A549 (cell line): Measurements from ENCODE around the gene IMPG2. TPM values are rescaled to one million over a fixed set of nuclear protein-coding genes. Genes with fewer than 3 reads are reported as not detected.

Experiments used
- ATAC-seq, 2 experiments: fragments of 200-7000 bp in 1 of 2; fragments of >200 bp in 1 of 2; cut with Nextera tagmentation in 1 of 2; cut with Tn5 transposase in 1 of 2; 3 replicates each; pipeline versions ENCODE4 v1.8.0 to v1.9.1; 2018 to 2020; ENCODE audit warnings: mild to moderate bottlenecking in 1 of 2, moderate library complexity in 1 of 2
- CTCF ChIA-PET: fragments of 300-600 bp; sonication (Branson Sonifier 250); formaldehyde crosslinking; extraction: SDS; loops from one replicate; lab custom pipeline; 2021; ENCODE audit warnings: antibody characterized with exemption, inconsistent platforms; lab: Yijun Ruan, JAX
- POLR2A ChIA-PET: fragments of 350-600 bp; formaldehyde crosslinking; extraction: SDS; loops from one replicate; lab custom pipeline; 2021; ENCODE audit warnings: antibody characterized with exemption, inconsistent platforms; lab: Yijun Ruan, JAX
- DNase-seq, 2 experiments: peaks; one replicate each; pipeline versions ENCODE4 v3.0.0 to v3.0.0-alpha.2; 2011 to 2016; ENCODE audit warnings: low read depth in 1 of 2, low spot score in 1 of 2
- FAIRE-seq: peaks from 2 replicates; lab custom pipeline; 2011; peaks lifted over from hg19 to GRCh38; lab: Jason Lieb, UNC
- H3K27ac ChIP-seq, 2 experiments: fragments of >200 bp; sonication (Bioruptor Twin); formaldehyde crosslinking; 3 replicates each; pipeline ENCODE4 v1.5.1; 2016 to 2017
- H3K4me1 ChIP-seq: fragments of >200 bp; sonication (Bioruptor Twin); formaldehyde crosslinking; 3 replicates; pipeline ENCODE4 v1.6.1; 2016
- H3K4me2 ChIP-seq: fragments of >200 bp; sonication (Bioruptor Twin); formaldehyde crosslinking; 3 replicates; pipeline ENCODE4 v1.6.1; 2016
- H3K4me3 ChIP-seq: fragments of >200 bp; sonication (Bioruptor Twin); formaldehyde crosslinking; 3 replicates; pipeline ENCODE4 v1.5.1; 2016
- H3K9me3 ChIP-seq: fragments of >200 bp; sonication (Bioruptor Twin); formaldehyde crosslinking; 3 replicates; pipeline ENCODE4 v1.6.1; 2016
- BHLHE40 ChIP-seq: IDR thresholded peaks from 2 replicates; pipeline ENCODE4 v1.6.1; 2012; ENCODE audit warnings: low read depth, low read length, inconsistent platforms
- CBX8 ChIP-seq: fragments of 200-600 bp; sonication (generic); IDR thresholded peaks from 2 replicates; pipeline ENCODE4 v1.6.1; 2016
- ESRRA ChIP-seq: fragments of 150-350 bp; IDR thresholded peaks from 2 replicates; pipeline ENCODE4 v1.6.1; 2014; ENCODE audit warnings: mild to moderate bottlenecking, low read length, borderline replicate concordance
- FOSL2 ChIP-seq, 2 experiments: fragments of 450-650 bp in 1 of 2; fragments of >200 bp in 1 of 2; sonication (Bioruptor Twin) in 1 of 2; formaldehyde crosslinking; IDR thresholded peaks; 2 replicates each; pipeline versions ENCODE4 v1.5.0 to v1.6.1; 2016 to 2020; ENCODE audit warnings: mild to moderate bottlenecking in 1 of 2, moderate library complexity in 1 of 2
- GATA3 ChIP-seq: IDR thresholded peaks from 2 replicates; pipeline ENCODE4 v1.6.1; 2012; ENCODE audit warnings: borderline replicate concordance
- HDAC2 ChIP-seq: fragments of 200-600 bp; sonication (generic); IDR thresholded peaks from 2 replicates; pipeline ENCODE4 v1.6.1; 2016
- JUN ChIP-seq, 2 experiments: fragments of >200 bp; sonication (Bioruptor Twin); formaldehyde crosslinking; IDR thresholded peaks; 2 replicates in 1 of 2; 3 replicates in 1 of 2; pipeline ENCODE4 v1.6.1; 2016 to 2017
- MYC ChIP-seq: IDR thresholded peaks from 2 replicates; pipeline ENCODE4 v1.6.1; 2012; ENCODE audit warnings: mild to moderate bottlenecking, inconsistent platforms, low read length, improper control_type of control experiment, borderline replicate concordance
- NFE2L2 ChIP-seq: fragments of 150-350 bp; conservative IDR thresholded peaks from 2 replicates; pipeline ENCODE4 v1.6.1; 2014; ENCODE audit warnings: low read length
- RNF2 ChIP-seq: fragments of 200-600 bp; sonication (generic); IDR thresholded peaks from 2 replicates; pipeline ENCODE4 v1.6.1; 2016; ENCODE audit warnings: low read depth, mild to moderate bottlenecking, antibody characterized with exemption, moderate library complexity, borderline replicate concordance
- TFCP2L1 ChIP-seq: fragments of 250-450 bp; sonication (Bioruptor Pico); IDR thresholded peaks from 2 replicates; pipeline ENCODE4 v1.5.0; 2021; ENCODE audit warnings: mild to moderate bottlenecking
- ZFP36 ChIP-seq: fragments of 450-650 bp; IDR thresholded peaks from 2 replicates; pipeline ENCODE4 v1.6.1; 2014; ENCODE audit warnings: borderline replicate concordance; ENCODE audit not compliant: partially characterized antibody
- ZSCAN20 ChIP-seq: fragments of 250-450 bp; sonication (Bioruptor Pico); IDR thresholded peaks from 2 replicates; pipeline ENCODE4 v1.8.0; 2022; ENCODE audit warnings: mild to moderate bottlenecking, moderate library complexity
- WGBS: methylation state at CpG from one replicate; pipeline ENCODE4 v1.1.6; 2017; ENCODE audit errors: missing lambda C conversion rate; 5-methylcytosine and 5-hydroxymethylcytosine counted together
- polyA plus RNA-seq, 4 experiments: library from polyadenylated mRNA; depleted of rRNA in 3 of 4; stranded (reverse); fragments of >200 nt; fragmentation: RNase III in 1 of 4; extraction: RNeasy Plus Mini Kit Qiagen cat#74134 plus additional on column Dnase treatment in 1 of 4; gene quantifications; 2 replicates in 3 of 4; 3 replicates in 1 of 4; pipeline ENCODE4 v1.2.3, GENCODE V29; 2011 to 2017
- TF ChIP-seq, protein P1 (sequence below): fragments of 450-650 bp; IDR thresholded peaks from 2 replicates; pipeline ENCODE4 v1.6.1; 2014; ENCODE audit warnings: antibody characterized with exemption
- TF ChIP-seq, protein P2 (sequence below): fragments of 250-450 bp; sonication (Bioruptor Pico); IDR thresholded peaks from 2 replicates; pipeline ENCODE4 v1.5.0; 2021; ENCODE audit warnings: mild to moderate bottlenecking, moderate library complexity, borderline replicate concordance
- TF ChIP-seq, protein P3 (sequence below): fragments of >200 bp; sonication (Bioruptor Twin); formaldehyde crosslinking; IDR thresholded peaks from 2 replicates; pipeline ENCODE4 v1.6.1; 2016
- TF ChIP-seq, protein P4 (sequence below): fragments of 250-450 bp; sonication (Bioruptor Pico); IDR thresholded peaks from 2 replicates; pipeline ENCODE4 v1.5.0; 2020; ENCODE audit warnings: low read depth, mild to moderate bottlenecking, moderate library complexity

The IMPG2 gene
- polyA plus RNA-seq, 2 of the 4 experiments (the other 2 are of a cell fraction): 0.03 to 0.05 TPM

DNA sequence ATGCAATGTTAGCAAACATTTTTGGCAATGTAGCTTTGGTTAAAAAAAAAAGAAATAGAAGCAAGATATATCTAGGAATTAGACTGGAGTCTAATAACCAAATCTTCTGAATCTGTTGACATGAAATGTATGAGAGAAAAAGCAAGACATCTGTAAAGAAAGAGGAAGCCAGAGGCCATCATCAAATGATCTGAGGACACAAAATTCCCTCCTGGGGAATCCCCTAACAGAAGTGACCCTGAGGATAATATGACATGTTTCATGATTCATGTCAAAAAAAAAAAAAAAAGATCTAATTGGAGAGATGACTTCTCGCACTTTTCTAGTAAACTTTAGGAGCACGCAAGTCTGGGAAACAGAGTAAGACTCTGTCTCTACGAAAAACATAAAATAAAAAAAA is 70.9 kb downstream of the IMPG2 start:
- ATAC-seq: no peak
- no peak for FAIRE-seq
- POLR2A ChIA-PET: no interaction called here
- Histone ChIP-seq H3K4me2 (no peak overlapping the region), H3K27ac (no peak overlapping the region), H3K9me3 (no peaks in the 10 kb centered on the region)
- CTCF ChIA-PET: no interaction called here
- WGBS: 64% methylated on average over 3 of the region's 3 CpGs
- TF ChIP-seq ZSCAN20: no peak
- no peak for TF ChIP-seq BHLHE40
- TF ChIP-seq, protein P1, sequence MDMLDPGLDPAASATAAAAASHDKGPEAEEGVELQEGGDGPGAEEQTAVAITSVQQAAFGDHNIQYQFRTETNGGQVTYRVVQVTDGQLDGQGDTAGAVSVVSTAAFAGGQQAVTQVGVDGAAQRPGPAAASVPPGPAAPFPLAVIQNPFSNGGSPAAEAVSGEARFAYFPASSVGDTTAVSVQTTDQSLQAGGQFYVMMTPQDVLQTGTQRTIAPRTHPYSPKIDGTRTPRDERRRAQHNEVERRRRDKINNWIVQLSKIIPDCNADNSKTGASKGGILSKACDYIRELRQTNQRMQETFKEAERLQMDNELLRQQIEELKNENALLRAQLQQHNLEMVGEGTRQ: no peak
- no peak for TF ChIP-seq CBX8
- TF ChIP-seq FOSL2 (IDR thresholded peaks at IDR 0.05): no peak
- TF ChIP-seq FOSL2 (CRISPR knock-in tag; IDR thresholded peaks at IDR 0.05): no peak
- TF ChIP-seq HDAC2: no peak
- TF ChIP-seq JUN (IDR thresholded peaks at IDR 0.05): no peak
- TF ChIP-seq NFE2L2: no peak
- no peak for TF ChIP-seq ESRRA
- TF ChIP-seq, protein P2, sequence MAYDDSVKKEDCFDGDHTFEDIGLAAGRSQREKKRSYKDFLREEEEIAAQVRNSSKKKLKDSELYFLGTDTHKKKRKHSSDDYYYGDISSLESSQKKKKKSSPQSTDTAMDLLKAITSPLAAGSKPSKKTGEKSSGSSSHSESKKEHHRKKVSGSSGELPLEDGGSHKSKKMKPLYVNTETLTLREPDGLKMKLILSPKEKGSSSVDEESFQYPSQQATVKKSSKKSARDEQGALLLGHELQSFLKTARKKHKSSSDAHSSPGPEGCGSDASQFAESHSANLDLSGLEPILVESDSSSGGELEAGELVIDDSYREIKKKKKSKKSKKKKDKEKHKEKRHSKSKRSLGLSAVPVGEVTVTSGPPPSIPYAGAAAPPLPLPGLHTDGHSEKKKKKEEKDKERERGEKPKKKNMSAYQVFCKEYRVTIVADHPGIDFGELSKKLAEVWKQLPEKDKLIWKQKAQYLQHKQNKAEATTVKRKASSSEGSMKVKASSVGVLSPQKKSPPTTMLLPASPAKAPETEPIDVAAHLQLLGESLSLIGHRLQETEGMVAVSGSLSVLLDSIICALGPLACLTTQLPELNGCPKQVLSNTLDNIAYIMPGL (CRISPR knock-in tag): no peak
- TF ChIP-seq, protein P3, sequence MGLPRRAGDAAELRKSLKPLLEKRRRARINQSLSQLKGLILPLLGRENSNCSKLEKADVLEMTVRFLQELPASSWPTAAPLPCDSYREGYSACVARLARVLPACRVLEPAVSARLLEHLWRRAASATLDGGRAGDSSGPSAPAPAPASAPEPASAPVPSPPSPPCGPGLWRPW: no peak
- TF ChIP-seq TFCP2L1 (CRISPR knock-in tag): no peak
- TF ChIP-seq ZFP36: no peak
- TF ChIP-seq, protein P4, sequence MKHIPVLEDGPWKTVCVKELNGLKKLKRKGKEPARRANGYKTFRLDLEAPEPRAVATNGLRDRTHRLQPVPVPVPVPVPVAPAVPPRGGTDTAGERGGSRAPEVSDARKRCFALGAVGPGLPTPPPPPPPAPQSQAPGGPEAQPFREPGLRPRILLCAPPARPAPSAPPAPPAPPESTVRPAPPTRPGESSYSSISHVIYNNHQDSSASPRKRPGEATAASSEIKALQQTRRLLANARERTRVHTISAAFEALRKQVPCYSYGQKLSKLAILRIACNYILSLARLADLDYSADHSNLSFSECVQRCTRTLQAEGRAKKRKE: no peak
- no peak for TF ChIP-seq MYC
- TF ChIP-seq, all 56 proteins: peak for 0
- H3K4me3 ChIP-seq: no peak overlapping the region
- H3K4me1 ChIP-seq: peaks cover 14% of the 10 kb centered on the region; the same call in 2 of the 3 replicates
- no peak for DNase-seq

DNA sequence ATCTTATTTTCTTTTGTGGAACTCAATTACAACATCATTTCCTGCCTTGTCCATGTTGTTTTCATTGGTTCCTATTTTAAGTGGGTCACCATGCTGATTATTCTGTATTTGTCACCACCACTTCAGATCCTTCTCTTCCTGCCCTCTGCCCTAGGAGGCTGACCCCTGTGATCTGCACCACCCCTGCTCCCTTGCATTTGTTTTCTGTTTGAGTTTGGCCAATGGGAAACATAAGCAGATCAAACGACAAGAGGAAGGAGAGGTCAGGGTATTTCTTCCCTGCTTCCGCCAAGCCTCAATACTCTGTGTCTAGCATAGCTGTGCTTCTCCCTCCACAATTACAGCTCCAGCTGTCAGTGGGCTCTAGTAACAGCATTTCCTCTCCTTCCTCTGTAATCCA is 71.6 kb downstream of the IMPG2 start:
- CTCF ChIA-PET: no interaction called here

GRCh38 chr3:101244212-101244575 is 76.2 kb downstream of the IMPG2 start:
- no peak for FAIRE-seq
- WGBS: 44% methylated on average over 5 of the region's 5 CpGs
- POLR2A ChIA-PET: no interaction called here

More for the DNA sequence above, 71.6 kb downstream of the IMPG2 start:
- DNase-seq (no peak), ATAC-seq (no peak), FAIRE-seq (no peak)
- Histone ChIP-seq H3K4me1 (peaks cover 14% of the 10 kb centered on the region; the same call in 2 of the 3 replicates), H3K9me3 (no peaks in the 10 kb centered on the region), H3K4me2 (no peak overlapping the region), H3K27ac (no peak overlapping the region), H3K4me3 (no peak overlapping the region)
- POLR2A ChIA-PET: no interaction called here
- TF ChIP-seq, protein P1: no peak
- 67% methylated on average over 2 of the region's 2 CpGs for WGBS

More at GRCh38 chr3:101244212-101244575, 76.2 kb downstream of the IMPG2 start:
- no peak for ATAC-seq
- Histone ChIP-seq H3K4me2 (no peak overlapping the region), H3K27ac (no peak overlapping the region), H3K9me3 (no peaks in the 10 kb centered on the region), H3K4me3 (no peak overlapping the region), H3K4me1 (no peaks in the 10 kb centered on the region)
- CTCF ChIA-PET: no interaction called here
- DNase-seq: no peak
- TF ChIP-seq RNF2 (no peak), GATA3 (no peak), BHLHE40 (no peak)
